H1 (cell line): Measurements from ENCODE around the gene SMIM7. TPM values are rescaled to one million over a fixed set of nuclear protein-coding genes. Genes with fewer than 3 reads are reported as not detected.
"Not testable (repeated sequence)": the region's sequence is repeated elsewhere in the genome, so short reads cannot be mapped to it uniquely, and the experiment has no call there.

Source experiments
- CTCF ChIA-PET: fragments of 300-600 bp; sonication (Branson Sonifier 250); formaldehyde crosslinking; loops from one replicate; lab custom pipeline; 2021; ENCODE audit not compliant: partially characterized antibody; lab: Charles Lee
- POLR2A ChIA-PET: fragments of 300-600 bp; sonication (Branson Sonifier 250); formaldehyde crosslinking; loops from one replicate; lab custom pipeline; 2021; ENCODE audit warnings: inconsistent platforms; ENCODE audit not compliant: partially characterized antibody; lab: Charles Lee
- DNase-seq, 2 experiments: peaks; one replicate each; pipeline versions ENCODE4 v3.0.0 to v3.0.0-alpha.2; 2010 to 2022; ENCODE audit warnings: low spot score in 2 of 2, low read depth in 1 of 2, mixed read lengths in 1 of 2
- FAIRE-seq: peaks from 2 replicates; lab custom pipeline; 2011; peaks lifted over from hg19 to GRCh38; lab: Jason Lieb, UNC
- H2AFZ ChIP-seq: 2 replicates; pipeline ENCODE4 v1.8.1; 2012; ENCODE audit warnings: low read length, inconsistent platforms
- H2AK5ac ChIP-seq: 2 replicates; pipeline ENCODE4 v1.6.1; 2013; ENCODE audit warnings: low read depth, low read length
- H2BK120ac ChIP-seq: replicated peaks from 2 replicates; pipeline ENCODE3; 2013; ENCODE audit warnings: low read depth, low read length, inconsistent platforms
- H2BK12ac ChIP-seq: 2 replicates; pipeline ENCODE4 v1.6.1; 2013; ENCODE audit warnings: low read depth, low read length
- H2BK15ac ChIP-seq: 2 replicates; pipeline ENCODE4 v1.6.1; 2013; ENCODE audit warnings: low read length
- H2BK20ac ChIP-seq: 2 replicates; pipeline ENCODE4 v1.6.1; 2013; ENCODE audit warnings: low read length
- H2BK5ac ChIP-seq: 2 replicates; pipeline ENCODE4 v1.6.1; 2013; ENCODE audit warnings: low read depth, low read length
- H3K14ac ChIP-seq: 2 replicates; pipeline ENCODE4 v1.6.1; 2013; ENCODE audit warnings: inconsistent platforms; ENCODE audit not compliant: insufficient read length
- H3K18ac ChIP-seq: 2 replicates; pipeline ENCODE4 v1.6.1; 2013; ENCODE audit warnings: low read length; ENCODE audit errors: extremely low read depth
- H3K23ac ChIP-seq: 2 replicates; pipeline ENCODE4 v1.6.1; 2013; ENCODE audit warnings: inconsistent platforms; ENCODE audit not compliant: insufficient read length
- H3K23me2 ChIP-seq: 2 replicates; pipeline ENCODE4 v1.6.1; 2013; ENCODE audit warnings: low read depth, low read length
- H3K27ac ChIP-seq: 2 replicates; pipeline ENCODE4 v1.6.1; 2011; ENCODE audit warnings: low read depth, low read length, inconsistent platforms
- H3K27me3 ChIP-seq, 4 experiments: replicated peaks in 1 of 4; 1 replicate in 1 of 4; 2 replicates in 3 of 4; pipeline versions ENCODE4 v1.6.1 to v1.8.1; 2011 to 2013; ENCODE audit warnings: low read length in 3 of 4, mild to moderate bottlenecking in 3 of 4, inconsistent platforms in 2 of 4, mixed read lengths in 2 of 4, moderate library complexity in 1 of 4; ENCODE audit not compliant: control insufficient read depth in 3 of 4, insufficient read depth in 3 of 4; ENCODE audit errors: extremely low read depth in 1 of 4
- H3K36me3 ChIP-seq, 4 experiments: 2 replicates each; pipeline versions ENCODE4 v1.6.1 to v1.8.1; 2011 to 2013; ENCODE audit warnings: mild to moderate bottlenecking in 4 of 4, low read length in 3 of 4, moderate library complexity in 2 of 4, control low read depth in 1 of 4, inconsistent platforms in 1 of 4; ENCODE audit not compliant: insufficient read depth in 4 of 4, control insufficient read depth in 2 of 4
- H3K4ac ChIP-seq: replicated peaks from 2 replicates; pipeline ENCODE3; 2013; ENCODE audit warnings: low read length, low read depth, mixed read lengths, inconsistent platforms; ENCODE audit not compliant: insufficient read length
- H3K4me1 ChIP-seq, 4 experiments: replicated peaks in 1 of 4; 1 replicate in 1 of 4; 2 replicates in 3 of 4; pipeline versions ENCODE4 v1.6.1 to v1.8.1; 2011 to 2013; ENCODE audit warnings: low read length in 3 of 4, inconsistent platforms in 2 of 4, mixed read lengths in 1 of 4; ENCODE audit not compliant: insufficient read depth in 4 of 4, control insufficient read depth in 3 of 4
- H3K4me2 ChIP-seq, 2 experiments: 2 replicates each; pipeline versions ENCODE4 v1.6.1 to v1.8.1; 2011 to 2013; ENCODE audit warnings: low read depth in 2 of 2, low read length in 2 of 2, control low read depth in 1 of 2, inconsistent platforms in 1 of 2, mild to moderate bottlenecking in 1 of 2; ENCODE audit not compliant: insufficient read depth in 1 of 2
- H3K4me3 ChIP-seq, 4 experiments: fragments of 200-600, 300-600 bp in 1 of 4; sonication (generic), shearing (Covaris generic), sonication (Bioruptor Twin) in 1 of 4; 2 replicates each; pipeline versions ENCODE4 v1.5.1 to v1.8.1; 2011 to 2016; ENCODE audit warnings: low read length in 4 of 4, low read depth in 3 of 4, control low read depth in 2 of 4, inconsistent platforms in 2 of 4, mild to moderate bottlenecking in 2 of 4, mixed read lengths in 1 of 4, moderate library complexity in 1 of 4; ENCODE audit not compliant: insufficient read depth in 2 of 4; ENCODE audit errors: extremely low read depth in 1 of 4
- H3K56ac ChIP-seq: replicated peaks from 2 replicates; pipeline ENCODE3; 2013; ENCODE audit warnings: low read depth, mild to moderate bottlenecking, mixed read lengths, low read length, inconsistent platforms; ENCODE audit not compliant: insufficient read length
- H3K79me1 ChIP-seq: 2 replicates; pipeline ENCODE4 v1.6.1; 2013; ENCODE audit warnings: low read depth, low read length, control low read depth
- H3K79me2 ChIP-seq, 2 experiments: 2 replicates each; pipeline versions ENCODE4 v1.6.1 to v1.8.1; 2012 to 2013; ENCODE audit warnings: low read length in 2 of 2, mild to moderate bottlenecking in 2 of 2, inconsistent platforms in 1 of 2; ENCODE audit not compliant: insufficient read depth in 2 of 2, control insufficient read depth in 1 of 2
- H3K9ac ChIP-seq, 4 experiments: replicated peaks in 1 of 4; 1 replicate in 1 of 4; 2 replicates in 3 of 4; pipeline versions ENCODE4 v1.6.1 to v1.8.1; 2011 to 2013; ENCODE audit warnings: low read depth in 3 of 4, low read length in 3 of 4, control low read depth in 2 of 4, mild to moderate bottlenecking in 2 of 4, moderate library complexity in 2 of 4, inconsistent platforms in 1 of 4; ENCODE audit errors: extremely low read depth in 1 of 4
- H3K9me3 ChIP-seq, 2 experiments: 2 replicates each; pipeline versions ENCODE4 v1.6.1 to v1.8.1; 2012 to 2013; ENCODE audit warnings: mild to moderate bottlenecking in 2 of 2, moderate library complexity in 2 of 2, control low read depth in 1 of 2, inconsistent platforms in 1 of 2, low read depth in 1 of 2, low read length in 1 of 2, mixed read lengths in 1 of 2; ENCODE audit not compliant: insufficient read depth in 2 of 2
- H4K20me1 ChIP-seq, 2 experiments: replicated peaks in 1 of 2; 2 replicates each; pipeline versions ENCODE3 to v1.8.1; 2011 to 2013; ENCODE audit warnings: inconsistent platforms in 2 of 2, low read length in 2 of 2, mild to moderate bottlenecking in 1 of 2; ENCODE audit not compliant: insufficient read depth in 2 of 2, control insufficient read depth in 1 of 2
- H4K5ac ChIP-seq: 2 replicates; pipeline ENCODE4 v1.6.1; 2013; ENCODE audit warnings: low read length, low read depth, mixed read lengths, inconsistent platforms; ENCODE audit not compliant: insufficient read length
- H4K8ac ChIP-seq: 2 replicates; pipeline ENCODE4 v1.8.0; 2013; ENCODE audit warnings: mild to moderate bottlenecking, moderate library complexity, low read length, inconsistent platforms; ENCODE audit not compliant: insufficient read depth; ENCODE audit errors: extremely low read depth
- H4K91ac ChIP-seq: replicated peaks from 2 replicates; pipeline ENCODE3; 2013; ENCODE audit warnings: low read length, mixed read lengths, inconsistent platforms; ENCODE audit not compliant: insufficient read length
- SIN3A ChIP-seq, 2 experiments: IDR thresholded peaks in 1 of 2; conservative IDR thresholded peaks in 1 of 2; 2 replicates each; pipeline ENCODE4 v1.6.1; 2011 to 2012; ENCODE audit warnings: low read length in 2 of 2, improper control_type of control experiment in 1 of 2, low read depth in 1 of 2, mild to moderate bottlenecking in 1 of 2
- WGBS, 2 experiments: shearing (Covaris generic) in 1 of 2; methylation state at CpG; one replicate each; pipeline versions ENCODE4 v1.1.6 to v1.1.7; 2013 to 2015; ENCODE audit warnings: low lambda C conversion rate in 2 of 2, mixed read lengths in 2 of 2, inconsistent platforms in 1 of 2, low coverage in 1 of 2, missing lambda C conversion rate in 1 of 2; ENCODE audit not compliant: insufficient replicate concordance in 2 of 2, insufficient coverage in 1 of 2, insufficient read length in 1 of 2; ENCODE audit errors: extremely low coverage in 1 of 2, missing lambda C conversion rate in 1 of 2; 5-methylcytosine and 5-hydroxymethylcytosine counted together
- polyA plus RNA-seq, 7 experiments: library from polyadenylated mRNA; depleted of rRNA in 3 of 7; stranded (reverse) in 5 of 7; unstranded in 2 of 7; fragments of >200 nt in 5 of 7; fragments of 200-250 nt in 2 of 7; gene quantifications; 1 replicate in 5 of 7; 2 replicates in 1 of 7; 4 replicates in 1 of 7; pipeline versions ENCODE4 v1.2.1 to v1.2.3, GENCODE V29; 2011 to 2013; ENCODE audit warnings: missing spikeins in 2 of 7, mixed read lengths in 2 of 7
- total RNA-seq: library from RNA; stranded (reverse); fragmentation: NEBNext Ultra II Directional; extraction: Animal tissue kit (Norgen Biotek cat#: 25700); gene quantifications from 2 replicates; pipeline ENCODE4 v1.2.1, GENCODE V29; 2021

The SMIM7 gene
- total and polyA plus RNA-seq, 2 of the 8 experiments (the other 6 are each of a cell fraction or from before 2014, with no cell fraction given) = 55.5 to 67.5 TPM

- TF ChIP-seq SIN3A (conservative IDR thresholded peaks at IDR 0.05 in 1 of 2, IDR thresholded peaks at IDR 0.05 in 1 of 2; ENCODE audit: low read depth in 1 of 2, low read length in 2 of 2) = no peak
These were observed 16.3 kb upstream of the SMIM7 start (continued) for GRCh38 chr19:16676101-16676798.

- not testable (repeated sequence) for H2AFZ ChIP-seq, H3K79me1 ChIP-seq
These were observed 13.9 kb upstream of the SMIM7 start for GRCh38 chr19:16673839-16674238.

More at GRCh38 chr19:16673839-16674238, 13.9 kb upstream of the SMIM7 start:
- H4K91ac ChIP-seq, H3K27me3 ChIP-seq, H3K56ac ChIP-seq, H2BK12ac ChIP-seq, H3K4me1 ChIP-seq, H2AK5ac ChIP-seq, H3K9ac ChIP-seq, H3K9me3 ChIP-seq, H3K18ac ChIP-seq, H4K8ac ChIP-seq, H2BK15ac ChIP-seq, H3K23me2 ChIP-seq, FAIRE-seq, H3K27ac ChIP-seq, H3K36me3 ChIP-seq, H2BK120ac ChIP-seq, H2BK20ac ChIP-seq, H2BK5ac ChIP-seq, H4K20me1 ChIP-seq, H3K4me3 ChIP-seq, H3K23ac ChIP-seq, H3K79me2 ChIP-seq, H4K5ac ChIP-seq, H3K4ac ChIP-seq, DNase-seq, H3K4me2 ChIP-seq, H3K14ac ChIP-seq: not testable (repeated sequence)
- ChIA-PET CTCF (interaction anchor here (0.9 to 1.4 kb wide), 2 partner anchors 41 to 47 kb away, joined by 3 read pairs; no protein-coding TSS in a partner anchor), POLR2A (interaction anchor here (0.6 to 3.3 kb wide), 4 partner anchors 12 to 157 kb away, joined by 3 to 19 read pairs (median 4); partner anchors contain the start of genes SMIM7 and TMEM38A)
- 89% methylated on average over 4 of the region's 4 CpGs; no CpG with 5 or more reads in 1 of the 2 experiments for WGBS, 2 experiments
